ENCODE measurements around the gene HCLS1. TPM values are rescaled to one million over a fixed set of nuclear protein-coding genes. Genes with fewer than 3 reads are reported as not detected.

The HCLS1 gene
- total RNA-seq, 2 donors from 2014 or later = 0.53 to 1.3 TPM

GRCh38 chr3:121637922-121638321, 22.8 kb downstream of the HCLS1 start:
- Histone ChIP-seq H3K9me3 (ENCODE audit: control insufficient read depth, low read length) (no peaks in the 10 kb centered on the region), H3K4me3 (ENCODE audit: low read length) (no peak overlapping the region), H3K27me3 (ENCODE audit: control insufficient read depth, insufficient read depth, low read length, poor library complexity, severe bottlenecking) (no peaks in the 10 kb centered on the region), H3K4me1 (ENCODE audit: control insufficient read depth, insufficient read depth, low read length) (no peaks in the 10 kb centered on the region), H3K9ac (ENCODE audit: extremely low read depth, low read length, poor library complexity, severe bottlenecking) (no peak overlapping the region), H3K27ac (ENCODE audit: low read depth, low read length) (no peak overlapping the region), H3K36me3 (ENCODE audit: control insufficient read depth, insufficient read depth, low read length) (no peaks in the 10 kb centered on the region)
- no peak overlapping the region for H3K4me3 Mint-ChIP-seq
- 90 to 100% methylated on average over 1 of the region's 1 CpG for WGBS, 2 experiments (ENCODE audit: insufficient coverage in 1 of 2, insufficient read length in 1 of 2)
- no peaks in the 10 kb centered on the region for H3K9me3 Mint-ChIP-seq
- peaks cover 1% of the 10 kb centered on the region for H3K4me1 Mint-ChIP-seq
- no peak for TF ChIP-seq CTCF (conservative IDR thresholded peaks at IDR 0.05)
- H3K36me3 Mint-ChIP-seq (ENCODE audit: low read depth) = no peaks in the 10 kb centered on the region
- no peak overlapping the region for H3K27ac Mint-ChIP-seq
- peaks cover 2% of the 10 kb centered on the region for H3K27me3 Mint-ChIP-seq (ENCODE audit: insufficient read depth)
- no peak for DNase-seq

GRCh38 chr3:121630355-121630754, 30.3 kb downstream of the HCLS1 start:
- Mint-ChIP-seq H3K27ac (no peak overlapping the region), H3K27me3 (ENCODE audit: insufficient read depth) (peaks cover 2% of the 10 kb centered on the region), H3K4me1 (peaks cover 13% of the 10 kb centered on the region), H3K4me3 (no peak overlapping the region), H3K9me3 (no peaks in the 10 kb centered on the region), H3K36me3 (ENCODE audit: low read depth) (no peaks in the 10 kb centered on the region)
- no peaks in the 10 kb centered on the region for H3K4me1 ChIP-seq (ENCODE audit: control insufficient read depth, insufficient read depth, low read length)
- no peak overlapping the region for H3K9ac ChIP-seq (ENCODE audit: extremely low read depth, low read length, poor library complexity, severe bottlenecking)
- H3K27me3 ChIP-seq (ENCODE audit: control insufficient read depth, insufficient read depth, low read length, poor library complexity, severe bottlenecking) = no peaks in the 10 kb centered on the region
- H3K4me3 ChIP-seq (ENCODE audit: low read length) = no peak overlapping the region
- TF ChIP-seq CTCF (conservative IDR thresholded peaks at IDR 0.05) = no peak
- H3K36me3 ChIP-seq (ENCODE audit: control insufficient read depth, insufficient read depth, low read length) = no peaks in the 10 kb centered on the region
- H3K9me3 ChIP-seq (ENCODE audit: control insufficient read depth, low read length) = no peaks in the 10 kb centered on the region
- DNase-seq = no peak
- H3K27ac ChIP-seq (ENCODE audit: low read depth, low read length) = no peak overlapping the region
- WGBS, 2 experiments (ENCODE audit: insufficient coverage in 1 of 2, insufficient read length in 1 of 2) = 83 to 96% methylated on average over 1 of the region's 1 CpG

DNA sequence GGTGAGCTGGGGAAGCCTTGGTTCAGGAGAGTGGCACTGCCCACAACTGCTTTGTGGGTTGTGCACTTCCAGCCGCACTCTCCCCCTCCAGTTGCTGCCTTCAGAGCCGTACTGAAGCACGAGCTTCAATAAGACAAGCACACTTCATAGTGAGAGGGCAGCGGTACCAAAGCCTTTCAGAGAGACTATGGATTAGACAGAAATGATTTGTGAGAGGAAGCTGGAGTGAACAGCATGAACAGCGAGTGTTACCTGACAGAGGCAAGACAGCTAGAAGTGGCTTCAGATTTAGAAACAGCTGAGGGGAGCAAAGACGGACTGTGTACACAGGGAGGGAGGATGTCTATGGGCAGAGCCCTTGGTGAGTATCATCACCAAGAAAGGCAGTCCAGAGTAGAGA, 31.1 kb downstream of the HCLS1 start:
- Mint-ChIP-seq H3K9me3 (no peaks in the 10 kb centered on the region), H3K27me3 (ENCODE audit: insufficient read depth) (no peaks in the 10 kb centered on the region), H3K36me3 (ENCODE audit: low read depth) (no peaks in the 10 kb centered on the region), H3K27ac (no peak overlapping the region), H3K4me1 (peaks cover 13% of the 10 kb centered on the region), H3K4me3 (no peak overlapping the region)
- no peak overlapping the region for H3K27ac ChIP-seq (ENCODE audit: low read depth, low read length)
- no peaks in the 10 kb centered on the region for H3K4me1 ChIP-seq (ENCODE audit: control insufficient read depth, insufficient read depth, low read length)
- TF ChIP-seq CTCF (conservative IDR thresholded peaks at IDR 0.05) = no peak
- H3K36me3 ChIP-seq (ENCODE audit: control insufficient read depth, insufficient read depth, low read length) = no peaks in the 10 kb centered on the region
- DNase-seq = no peak
- no peak overlapping the region for H3K9ac ChIP-seq (ENCODE audit: extremely low read depth, low read length, poor library complexity, severe bottlenecking)
- no peaks in the 10 kb centered on the region for H3K9me3 ChIP-seq (ENCODE audit: control insufficient read depth, low read length)
- no peak overlapping the region for H3K4me3 ChIP-seq (ENCODE audit: low read length)
- no peaks in the 10 kb centered on the region for H3K27me3 ChIP-seq (ENCODE audit: control insufficient read depth, insufficient read depth, low read length, poor library complexity, severe bottlenecking)
- WGBS, 2 experiments (ENCODE audit: insufficient coverage in 1 of 2, insufficient read length in 1 of 2) = 93 to 98% methylated on average over 4 to 6 of the region's 6 CpGs
